ENCODE data around the gene SAYSD1.

DNA sequence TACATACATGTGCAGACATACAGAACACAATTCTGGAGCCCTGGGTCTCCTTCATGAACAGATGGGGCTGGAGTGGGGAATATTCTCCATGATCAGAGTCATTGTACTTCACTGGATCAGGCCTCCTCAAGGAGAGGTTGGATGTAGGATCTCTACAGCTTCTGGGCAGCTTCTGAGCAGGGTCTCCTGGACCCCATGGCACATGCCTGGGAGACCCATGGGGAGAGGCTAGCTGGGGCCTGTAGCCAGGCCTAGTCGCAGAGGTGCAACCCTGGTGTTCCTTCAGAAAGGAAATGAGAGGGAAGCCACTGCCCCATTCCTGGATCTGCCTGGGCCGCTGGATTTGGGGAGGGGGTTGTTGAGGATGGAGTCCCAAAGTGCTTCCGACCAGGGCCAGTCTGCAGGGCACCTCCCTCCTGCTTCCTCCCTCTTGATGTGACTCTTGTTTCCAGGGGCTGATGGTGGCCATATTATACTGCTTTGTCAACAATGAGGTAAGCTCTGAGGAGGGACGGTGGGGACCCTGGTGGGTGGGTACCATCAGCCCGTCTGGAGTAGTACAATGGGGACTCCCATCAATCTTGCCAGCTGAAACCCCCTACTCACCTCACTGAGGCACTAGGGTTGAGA lies 34.6 kb downstream of the SAYSD1 start:
- no peak for TF ChIP-seq POLR2A (IDR thresholded peaks at IDR 0.05)
- TF ChIP-seq, protein P1, sequence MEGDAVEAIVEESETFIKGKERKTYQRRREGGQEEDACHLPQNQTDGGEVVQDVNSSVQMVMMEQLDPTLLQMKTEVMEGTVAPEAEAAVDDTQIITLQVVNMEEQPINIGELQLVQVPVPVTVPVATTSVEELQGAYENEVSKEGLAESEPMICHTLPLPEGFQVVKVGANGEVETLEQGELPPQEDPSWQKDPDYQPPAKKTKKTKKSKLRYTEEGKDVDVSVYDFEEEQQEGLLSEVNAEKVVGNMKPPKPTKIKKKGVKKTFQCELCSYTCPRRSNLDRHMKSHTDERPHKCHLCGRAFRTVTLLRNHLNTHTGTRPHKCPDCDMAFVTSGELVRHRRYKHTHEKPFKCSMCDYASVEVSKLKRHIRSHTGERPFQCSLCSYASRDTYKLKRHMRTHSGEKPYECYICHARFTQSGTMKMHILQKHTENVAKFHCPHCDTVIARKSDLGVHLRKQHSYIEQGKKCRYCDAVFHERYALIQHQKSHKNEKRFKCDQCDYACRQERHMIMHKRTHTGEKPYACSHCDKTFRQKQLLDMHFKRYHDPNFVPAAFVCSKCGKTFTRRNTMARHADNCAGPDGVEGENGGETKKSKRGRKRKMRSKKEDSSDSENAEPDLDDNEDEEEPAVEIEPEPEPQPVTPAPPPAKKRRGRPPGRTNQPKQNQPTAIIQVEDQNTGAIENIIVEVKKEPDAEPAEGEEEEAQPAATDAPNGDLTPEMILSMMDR (IDR thresholded peaks at IDR 0.05) = no peak
- no peak for TF ChIP-seq EP300 (IDR thresholded peaks at IDR 0.05)
- no peak for TF ChIP-seq POLR2AphosphoS5 (IDR thresholded peaks at IDR 0.05)

Measured in stomach (tissue), 4 donors.